Measurements from ENCODE around the gene CTNNA2. TPM values are rescaled to one million over a fixed set of nuclear protein-coding genes. Genes with fewer than 3 reads are reported as not detected.

The CTNNA2 gene
- total RNA-seq, 1 experiment from 2014 or later = 0.54 TPM

- intact Hi-C loops (cut with micrococcal nuclease; ENCODE audit: unreplicated experiment) (no loop called here), in situ Hi-C loops (cut with HindIII; ENCODE audit: low pct_unique_long_range_greater_than_20kb, low sequenced_read_pairs) (no loop called here)
- Histone ChIP-seq H3K36me3 (ENCODE audit: control insufficient read depth, insufficient read depth, low read length) (no peaks in the 10 kb centered on the region), H3K27ac (ENCODE audit: low read length) (no peak overlapping the region), H3K4me1 (ENCODE audit: control insufficient read depth, insufficient read depth, low read length) (no peaks in the 10 kb centered on the region), H3K27me3 (ENCODE audit: control insufficient read depth, insufficient read depth, low read length) (no peaks in the 10 kb centered on the region), H3K4me3 (ENCODE audit: low read depth in 2 of 2, low read length in 2 of 2) (no peak overlapping the region), H3K9me3 (ENCODE audit: control insufficient read depth, insufficient read depth, low read depth, low read length) (no peaks in the 10 kb centered on the region)
- POLR2A ChIA-PET = no interaction called here
- DNase-seq (ENCODE audit: low read depth, low spot score) = no peak
- BruUV-seq (replicated peaks) = no TSS peak
- CTCF ChIA-PET = no interaction called here
- no peak for ATAC-seq
- TF ChIP-seq SIN3A (IDR thresholded peaks at IDR 0.05; ENCODE audit: borderline replicate concordance, insufficient read depth, low read depth, low read length) = no peak
- TF ChIP-seq CTCF (IDR thresholded peaks at IDR 0.05) = no peak
- no peak for TF ChIP-seq TCF7L2 (IDR thresholded peaks at IDR 0.05; ENCODE audit: low read depth, low read length)
- TF ChIP-seq REST (IDR thresholded peaks at IDR 0.05; ENCODE audit: insufficient read depth in 1 of 2, low read depth in 2 of 2, low read length in 1 of 2) = no peak
- no peak for TF ChIP-seq POLR2AphosphoS5 (IDR thresholded peaks at IDR 0.05; ENCODE audit: low read depth, low read length)
These were observed 640.3 kb downstream of the CTNNA2 start for GRCh38 chr2:80153151-80153550.

- POLR2A ChIA-PET = no interaction called here
- CTCF ChIA-PET = no interaction called here
These were observed 640.9 kb downstream of the CTNNA2 start for GRCh38 chr2:80153768-80154167.

More at GRCh38 chr2:80153768-80154167, 640.9 kb downstream of the CTNNA2 start:
- DNase-seq (ENCODE audit: low read depth, low spot score) (no peak), ATAC-seq (no peak)
- no peak overlapping the region for H3K4me3 ChIP-seq (ENCODE audit: low read depth in 2 of 2, low read length in 2 of 2)
- no peaks in the 10 kb centered on the region for H3K4me1 ChIP-seq (ENCODE audit: control insufficient read depth, insufficient read depth, low read length)
- no TSS peak for BruUV-seq (replicated peaks)
- H3K36me3 ChIP-seq (ENCODE audit: control insufficient read depth, insufficient read depth, low read length) = no peaks in the 10 kb centered on the region
- H3K9me3 ChIP-seq (ENCODE audit: control insufficient read depth, insufficient read depth, low read depth, low read length) = no peaks in the 10 kb centered on the region
- no peak overlapping the region for H3K27ac ChIP-seq (ENCODE audit: low read length)
- intact Hi-C loops (cut with micrococcal nuclease; ENCODE audit: unreplicated experiment) = no loop called here
- in situ Hi-C loops (cut with HindIII; ENCODE audit: low pct_unique_long_range_greater_than_20kb, low sequenced_read_pairs) = no loop called here
- no peaks in the 10 kb centered on the region for H3K27me3 ChIP-seq (ENCODE audit: control insufficient read depth, insufficient read depth, low read length)
- TF ChIP-seq REST (IDR thresholded peaks at IDR 0.05; ENCODE audit: insufficient read depth in 1 of 2, low read depth in 2 of 2, low read length in 1 of 2) = no peak
- TF ChIP-seq TCF7L2 (IDR thresholded peaks at IDR 0.05; ENCODE audit: low read depth, low read length) = no peak
- no peak for TF ChIP-seq SIN3A (IDR thresholded peaks at IDR 0.05; ENCODE audit: borderline replicate concordance, insufficient read depth, low read depth, low read length)
- TF ChIP-seq CTCF (IDR thresholded peaks at IDR 0.05) = no peak
- TF ChIP-seq POLR2AphosphoS5 (IDR thresholded peaks at IDR 0.05; ENCODE audit: low read depth, low read length) = no peak

Data from Panc1 (cell line).